SU-DHL-6 (cell line): Measurements from ENCODE around the gene HSP90AB1.

ENCODE experiments used
- H2AFZ ChIP-seq: fragments of 200-600 bp; sonication (generic); 2 replicates; pipeline ENCODE4 v1.6.1; 2014; ENCODE audit warnings: low read depth, mild to moderate bottlenecking, moderate library complexity, mixed read lengths, antibody characterized with exemption, low read length; ENCODE audit not compliant: severe bottlenecking
- H3F3A ChIP-seq: fragments of 200-600 bp; shearing (Covaris generic); 2 replicates; pipeline ENCODE4 v1.6.0; 2016; ENCODE audit warnings: antibody characterized with exemption, mild to moderate bottlenecking; ENCODE audit not compliant: insufficient read depth
- H3K27ac ChIP-seq: fragments of 200-600 bp; sonication (generic); 2 replicates; pipeline ENCODE4 v1.5.1; 2016; ENCODE audit warnings: low read depth, mild to moderate bottlenecking, low read length, moderate library complexity, mixed read lengths
- H3K27me3 ChIP-seq: fragments of 200-600 bp; sonication (generic), shearing (Covaris generic); 2 replicates; pipeline ENCODE4 v1.6.0; 2014; ENCODE audit warnings: mild to moderate bottlenecking, low read length
- H3K36me3 ChIP-seq: fragments of 200-600 bp; sonication (generic); 2 replicates; pipeline ENCODE4 v1.6.1; 2014; ENCODE audit warnings: mild to moderate bottlenecking, low read length, mixed read lengths
- H3K4me2 ChIP-seq: fragments of 300-600, 200-600 bp; shearing (Covaris generic), sonication (generic); 2 replicates; pipeline ENCODE4 v1.6.0; 2014; ENCODE audit warnings: low read length, low read depth, mild to moderate bottlenecking; ENCODE audit not compliant: poor library complexity, severe bottlenecking
- H3K4me3 ChIP-seq: fragments of 200-600 bp; sonication (generic); 2 replicates; pipeline ENCODE4 v1.5.1; 2014; ENCODE audit warnings: antibody characterized with exemption, low read length, mild to moderate bottlenecking, mixed read lengths; ENCODE audit not compliant: insufficient read depth, poor library complexity, severe bottlenecking
- H3K79me2 ChIP-seq: fragments of 200-600 bp; sonication (generic); 2 replicates; pipeline ENCODE4 v1.6.1; 2014; ENCODE audit warnings: mild to moderate bottlenecking, low read length, moderate library complexity; ENCODE audit not compliant: insufficient read depth
- H3K9ac ChIP-seq: fragments of 200-600 bp; sonication (generic); 2 replicates; pipeline ENCODE4 v1.7.0; 2014; ENCODE audit warnings: mild to moderate bottlenecking, low read length
- H3K9me2 ChIP-seq: fragments of 200-600 bp; sonication (generic); replicated peaks from 2 replicates; pipeline ENCODE4 v1.6.1; 2014; ENCODE audit warnings: low read length; ENCODE audit not compliant: insufficient read depth
- H3K9me3 ChIP-seq: fragments of 200-600 bp; sonication (generic); 2 replicates; pipeline ENCODE4 v1.6.1; 2014; ENCODE audit warnings: low read length, mixed read lengths; ENCODE audit not compliant: insufficient read depth
- H4K20me1 ChIP-seq: fragments of 200-600 bp; sonication (generic); 2 replicates; pipeline ENCODE4 v1.6.1; 2014; ENCODE audit warnings: low read depth, mild to moderate bottlenecking, antibody characterized with exemption, low read length, moderate library complexity, mixed read lengths
- CTCF ChIP-seq: fragments of 200-600 bp; sonication (generic); IDR thresholded peaks from one replicate; pipeline ENCODE4 v1.5.1; 2017; ENCODE audit warnings: antibody characterized with exemption, mild to moderate bottlenecking, low read length, moderate library complexity; ENCODE audit not compliant: insufficient read depth, poor library complexity, severe bottlenecking
- EZH2phosphoT487 ChIP-seq: fragments of 200-600 bp; sonication (generic), shearing (Covaris generic); conservative IDR thresholded peaks from 2 replicates; pipeline ENCODE4 v1.6.1; 2018; ENCODE audit warnings: mild to moderate bottlenecking, antibody characterized with exemption, low read length, moderate library complexity, mixed read lengths

Gene HSP90AB1

GRCh38 chr6:44260451-44261297 is 13.8 kb downstream of the HSP90AB1 start:
- no peaks in the 10 kb centered on the region for H3K27me3 ChIP-seq
- no peak overlapping the region for H2AFZ ChIP-seq
- H3K27ac ChIP-seq = peak overlapping the region; percentile 33; the same call in 1 of the 2 replicates
- H3F3A ChIP-seq = peaks cover 55% of the 10 kb centered on the region
- no peaks in the 10 kb centered on the region for H4K20me1 ChIP-seq
- H3K4me2 ChIP-seq = peak overlapping the region; percentile 0
- H3K9me3 ChIP-seq = no peaks in the 10 kb centered on the region
- no peaks in the 10 kb centered on the region for H3K9me2 ChIP-seq
- peaks cover 36% of the 10 kb centered on the region for H3K79me2 ChIP-seq
- TF ChIP-seq CTCF = no peak
- TF ChIP-seq EZH2phosphoT487 = no peak
- no peaks in the 10 kb centered on the region for H3K36me3 ChIP-seq
- no peak overlapping the region for H3K4me3 ChIP-seq
- H3K9ac ChIP-seq = no peak overlapping the region

GRCh38 chr6:44261581-44261980 is 14.7 kb downstream of the HSP90AB1 start:
- no peak overlapping the region for H2AFZ ChIP-seq
- TF ChIP-seq CTCF (no peak), EZH2phosphoT487 (no peak)
- H3K36me3 ChIP-seq = no peaks in the 10 kb centered on the region
- H3K27me3 ChIP-seq = no peaks in the 10 kb centered on the region
- no peaks in the 10 kb centered on the region for H3K9me3 ChIP-seq
- peaks cover 34% of the 10 kb centered on the region for H3K79me2 ChIP-seq
- peak overlapping the region; percentile 86 for H3K27ac ChIP-seq
- peak overlapping the region; percentile 91 for H3K4me2 ChIP-seq
- no peak overlapping the region; the same call in 1 of the 2 replicates for H3K9ac ChIP-seq
- no peaks in the 10 kb centered on the region for H3K9me2 ChIP-seq
- no peaks in the 10 kb centered on the region for H4K20me1 ChIP-seq
- H3F3A ChIP-seq = peaks cover 55% of the 10 kb centered on the region
- H3K4me3 ChIP-seq = no peak overlapping the region

- H3K4me2 ChIP-seq = peak overlapping the region; percentile 91
- no peaks in the 10 kb centered on the region for H4K20me1 ChIP-seq
- H3K9me2 ChIP-seq = no peaks in the 10 kb centered on the region
- peak overlapping the region; percentile 86 for H3K27ac ChIP-seq
- H3K9ac ChIP-seq = peak overlapping the region; percentile 80
- peaks cover 49% of the 10 kb centered on the region for H3F3A ChIP-seq
- H3K36me3 ChIP-seq = no peaks in the 10 kb centered on the region
- no peak for TF ChIP-seq EZH2phosphoT487
- TF ChIP-seq CTCF = no peak
- no peaks in the 10 kb centered on the region for H3K9me3 ChIP-seq
- no peak overlapping the region for H2AFZ ChIP-seq
- peak overlapping the region; percentile 78 for H3K4me3 ChIP-seq
- no peaks in the 10 kb centered on the region for H3K27me3 ChIP-seq
- peaks cover 29% of the 10 kb centered on the region for H3K79me2 ChIP-seq
Measured at GRCh38 chr6:44262467-44263353, 15.8 kb downstream of the HSP90AB1 start.
